Measurements from ENCODE around the gene GCFC2.

DNA sequence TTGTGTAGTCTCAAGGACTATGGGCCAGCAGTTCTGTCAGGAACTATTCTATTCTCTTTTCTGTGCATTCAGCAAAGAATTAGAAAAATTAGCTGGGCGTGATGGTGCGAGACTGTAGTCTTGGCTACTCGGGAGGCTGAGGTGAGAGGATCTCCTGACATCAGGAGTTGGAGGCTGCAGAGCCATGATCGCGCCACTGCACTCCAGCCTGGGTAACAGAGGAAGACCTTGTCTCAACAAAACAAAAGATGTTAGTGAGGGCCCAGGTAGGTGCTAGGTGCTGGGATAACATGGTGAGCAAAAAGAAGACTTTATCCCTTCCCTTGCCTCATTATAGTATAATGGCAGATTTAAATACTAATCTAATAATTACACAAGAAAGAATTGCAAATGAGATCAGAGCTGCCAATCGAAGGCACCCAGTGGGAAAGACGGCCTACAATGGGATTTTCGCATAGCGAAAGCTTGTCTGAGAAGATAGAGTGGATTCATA is 64.6 kb downstream of the GCFC2 start:
- TF ChIP-seq, protein P1, sequence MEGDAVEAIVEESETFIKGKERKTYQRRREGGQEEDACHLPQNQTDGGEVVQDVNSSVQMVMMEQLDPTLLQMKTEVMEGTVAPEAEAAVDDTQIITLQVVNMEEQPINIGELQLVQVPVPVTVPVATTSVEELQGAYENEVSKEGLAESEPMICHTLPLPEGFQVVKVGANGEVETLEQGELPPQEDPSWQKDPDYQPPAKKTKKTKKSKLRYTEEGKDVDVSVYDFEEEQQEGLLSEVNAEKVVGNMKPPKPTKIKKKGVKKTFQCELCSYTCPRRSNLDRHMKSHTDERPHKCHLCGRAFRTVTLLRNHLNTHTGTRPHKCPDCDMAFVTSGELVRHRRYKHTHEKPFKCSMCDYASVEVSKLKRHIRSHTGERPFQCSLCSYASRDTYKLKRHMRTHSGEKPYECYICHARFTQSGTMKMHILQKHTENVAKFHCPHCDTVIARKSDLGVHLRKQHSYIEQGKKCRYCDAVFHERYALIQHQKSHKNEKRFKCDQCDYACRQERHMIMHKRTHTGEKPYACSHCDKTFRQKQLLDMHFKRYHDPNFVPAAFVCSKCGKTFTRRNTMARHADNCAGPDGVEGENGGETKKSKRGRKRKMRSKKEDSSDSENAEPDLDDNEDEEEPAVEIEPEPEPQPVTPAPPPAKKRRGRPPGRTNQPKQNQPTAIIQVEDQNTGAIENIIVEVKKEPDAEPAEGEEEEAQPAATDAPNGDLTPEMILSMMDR (IDR thresholded peaks at IDR 0.05), result no peak
- TF ChIP-seq POLR2A (IDR thresholded peaks at IDR 0.05), result no peak

All from uterus (tissue), 2 donors.